ENCODE results near the gene NOP9.

Gene NOP9

DNA sequence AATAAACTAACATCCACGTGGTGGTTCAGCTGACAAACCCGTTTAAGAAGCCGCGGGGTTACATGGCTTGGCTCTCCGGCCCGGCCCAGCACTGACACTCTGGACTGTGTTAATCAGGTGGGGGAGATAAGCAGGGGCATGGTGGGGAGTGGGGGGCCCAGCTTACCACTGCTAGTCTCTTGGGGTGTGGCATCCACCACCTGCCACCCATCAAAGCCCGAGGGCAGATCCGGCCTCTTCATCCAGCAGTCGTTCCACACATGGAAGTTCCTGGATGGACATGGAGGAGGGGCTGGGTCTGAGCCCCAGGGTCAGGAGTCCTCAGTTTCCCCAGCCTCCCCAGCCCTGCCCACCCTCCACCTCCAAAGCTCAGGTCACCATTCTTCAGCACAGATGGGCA, 41.5 kb upstream of the NOP9 start:
- Histone ChIP-seq H3K27me3 (ENCODE audit: insufficient read depth, low read length, poor library complexity, severe bottlenecking) (no peaks in the 10 kb centered on the region), H2AFZ (ENCODE audit: low read length) (no peak overlapping the region), H3F3A (ENCODE audit: low read depth) (no peaks in the 10 kb centered on the region), H3K36me3 (ENCODE audit: insufficient read depth, low read length) (no peaks in the 10 kb centered on the region), H3K9me3 (ENCODE audit: insufficient read depth, low read depth, low read length) (no peaks in the 10 kb centered on the region), H3K4me3 (ENCODE audit: low read length, poor library complexity, severe bottlenecking) (no peak overlapping the region), H3K9me2 (replicated peaks; ENCODE audit: low read depth, low read length) (no peaks in the 10 kb centered on the region), H3K4me2 (ENCODE audit: low read depth, low read length, poor library complexity, severe bottlenecking) (no peak overlapping the region), H4K20me1 (ENCODE audit: insufficient read depth, low read length, poor library complexity, severe bottlenecking) (no peaks in the 10 kb centered on the region), H3K9ac (ENCODE audit: low read depth, low read length, poor library complexity, severe bottlenecking) (no peak overlapping the region), H3K79me2 (ENCODE audit: insufficient read depth, low read length) (no peaks in the 10 kb centered on the region), H3K4me1 (ENCODE audit: insufficient read depth, low read length, poor library complexity, severe bottlenecking) (no peaks in the 10 kb centered on the region)
- TF ChIP-seq EZH2phosphoT487 (IDR thresholded peaks at IDR 0.05; ENCODE audit: borderline replicate concordance): no peak
- TF ChIP-seq, protein P1, sequence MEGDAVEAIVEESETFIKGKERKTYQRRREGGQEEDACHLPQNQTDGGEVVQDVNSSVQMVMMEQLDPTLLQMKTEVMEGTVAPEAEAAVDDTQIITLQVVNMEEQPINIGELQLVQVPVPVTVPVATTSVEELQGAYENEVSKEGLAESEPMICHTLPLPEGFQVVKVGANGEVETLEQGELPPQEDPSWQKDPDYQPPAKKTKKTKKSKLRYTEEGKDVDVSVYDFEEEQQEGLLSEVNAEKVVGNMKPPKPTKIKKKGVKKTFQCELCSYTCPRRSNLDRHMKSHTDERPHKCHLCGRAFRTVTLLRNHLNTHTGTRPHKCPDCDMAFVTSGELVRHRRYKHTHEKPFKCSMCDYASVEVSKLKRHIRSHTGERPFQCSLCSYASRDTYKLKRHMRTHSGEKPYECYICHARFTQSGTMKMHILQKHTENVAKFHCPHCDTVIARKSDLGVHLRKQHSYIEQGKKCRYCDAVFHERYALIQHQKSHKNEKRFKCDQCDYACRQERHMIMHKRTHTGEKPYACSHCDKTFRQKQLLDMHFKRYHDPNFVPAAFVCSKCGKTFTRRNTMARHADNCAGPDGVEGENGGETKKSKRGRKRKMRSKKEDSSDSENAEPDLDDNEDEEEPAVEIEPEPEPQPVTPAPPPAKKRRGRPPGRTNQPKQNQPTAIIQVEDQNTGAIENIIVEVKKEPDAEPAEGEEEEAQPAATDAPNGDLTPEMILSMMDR (conservative IDR thresholded peaks at IDR 0.05; ENCODE audit: low read length): no peak

DNA sequence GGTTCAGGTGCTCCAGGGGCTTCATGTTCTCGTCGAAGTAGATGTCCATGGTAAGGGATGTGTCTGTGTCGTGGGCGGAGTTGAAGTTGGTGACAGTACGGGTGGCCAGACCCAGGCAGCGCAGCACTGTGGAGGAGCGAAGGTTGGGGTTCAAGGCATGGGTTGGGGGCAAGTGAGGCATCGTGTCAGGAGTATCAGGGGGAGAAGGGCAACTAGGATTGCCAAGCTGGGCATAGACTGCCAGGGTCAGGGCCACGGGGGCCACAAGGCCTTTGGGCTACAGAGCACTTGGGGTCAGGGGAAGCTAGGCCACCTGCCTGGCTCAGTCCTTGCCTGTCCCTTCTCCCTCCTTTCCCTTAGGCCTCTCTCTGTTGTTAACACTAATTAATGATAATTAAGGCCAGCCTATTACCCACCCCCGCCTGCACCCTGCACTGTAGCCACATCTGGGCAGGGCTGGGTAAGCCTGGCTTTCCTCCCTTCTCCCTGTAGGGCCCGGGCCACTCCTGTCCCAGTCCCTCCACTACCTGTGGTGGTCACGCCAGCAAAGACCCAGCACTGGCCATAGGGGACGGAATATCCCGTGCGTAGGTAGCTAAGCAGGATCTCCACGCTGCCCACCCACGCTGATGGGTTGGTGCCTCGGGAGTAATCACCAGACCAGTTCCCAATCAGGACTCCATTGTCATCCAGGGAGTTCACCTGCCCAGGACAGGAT, 40.9 kb upstream of the NOP9 start:
- Histone ChIP-seq H3K4me1 (ENCODE audit: insufficient read depth, low read length, poor library complexity, severe bottlenecking) (no peaks in the 10 kb centered on the region), H3K9me2 (replicated peaks; ENCODE audit: low read depth, low read length) (no peaks in the 10 kb centered on the region), H3K9ac (ENCODE audit: low read depth, low read length, poor library complexity, severe bottlenecking) (no peak overlapping the region), H3K79me2 (ENCODE audit: insufficient read depth, low read length) (no peaks in the 10 kb centered on the region), H2AFZ (ENCODE audit: low read length) (no peak overlapping the region), H3K36me3 (ENCODE audit: insufficient read depth, low read length) (no peaks in the 10 kb centered on the region), H3K27me3 (ENCODE audit: insufficient read depth, low read length, poor library complexity, severe bottlenecking) (no peaks in the 10 kb centered on the region), H3F3A (ENCODE audit: low read depth) (no peaks in the 10 kb centered on the region), H4K20me1 (ENCODE audit: insufficient read depth, low read length, poor library complexity, severe bottlenecking) (no peaks in the 10 kb centered on the region), H3K4me3 (ENCODE audit: low read length, poor library complexity, severe bottlenecking) (no peak overlapping the region), H3K4me2 (ENCODE audit: low read depth, low read length, poor library complexity, severe bottlenecking) (no peak overlapping the region), H3K9me3 (ENCODE audit: insufficient read depth, low read depth, low read length) (no peaks in the 10 kb centered on the region)
- TF ChIP-seq, protein P1 (conservative IDR thresholded peaks at IDR 0.05; ENCODE audit: low read length): no peak
- no peak for TF ChIP-seq EZH2phosphoT487 (IDR thresholded peaks at IDR 0.05; ENCODE audit: borderline replicate concordance)

DNA sequence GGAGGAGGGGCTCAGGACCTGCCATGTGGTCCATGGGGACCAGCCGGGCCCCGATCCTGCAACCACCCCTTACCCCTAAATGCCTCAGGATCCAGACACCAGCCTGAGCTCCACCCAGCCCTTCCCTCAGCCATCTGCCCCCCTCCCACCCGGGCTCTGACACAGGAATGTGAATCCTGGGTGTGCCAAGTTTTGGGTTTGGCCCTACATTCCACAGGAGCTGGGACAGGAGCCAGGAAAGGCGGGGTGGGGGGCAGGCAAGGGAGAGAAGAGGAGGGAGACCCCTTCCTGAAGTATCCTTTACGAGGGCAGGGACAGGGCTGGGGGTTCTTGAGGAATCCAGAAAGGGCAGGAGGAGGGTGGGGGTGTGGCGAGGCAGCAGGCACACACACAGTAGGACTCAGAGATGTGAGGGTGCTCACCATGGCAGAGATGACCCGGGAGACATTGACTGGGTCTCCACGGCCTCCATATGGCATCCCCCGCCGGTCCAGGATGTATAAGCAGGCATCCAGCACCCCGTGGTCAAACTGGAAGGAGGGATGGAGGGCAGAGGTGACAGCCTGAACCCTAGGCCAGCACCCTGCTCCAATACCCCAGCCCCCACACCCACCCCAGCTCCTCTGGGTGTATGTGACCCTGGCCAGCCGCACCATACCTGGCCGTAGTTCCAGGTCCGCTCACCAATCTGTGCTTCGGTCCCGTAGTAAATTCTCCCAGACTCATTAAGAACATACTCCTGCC, 40.2 kb upstream of the NOP9 start:
- Histone ChIP-seq H3K27me3 (ENCODE audit: insufficient read depth, low read length, poor library complexity, severe bottlenecking) (no peaks in the 10 kb centered on the region), H3K4me3 (ENCODE audit: low read length, poor library complexity, severe bottlenecking) (no peak overlapping the region), H4K20me1 (ENCODE audit: insufficient read depth, low read length, poor library complexity, severe bottlenecking) (no peaks in the 10 kb centered on the region), H2AFZ (ENCODE audit: low read length) (no peak overlapping the region), H3K9me2 (replicated peaks; ENCODE audit: low read depth, low read length) (no peaks in the 10 kb centered on the region), H3K4me1 (ENCODE audit: insufficient read depth, low read length, poor library complexity, severe bottlenecking) (no peaks in the 10 kb centered on the region), H3K36me3 (ENCODE audit: insufficient read depth, low read length) (no peaks in the 10 kb centered on the region), H3K9me3 (ENCODE audit: insufficient read depth, low read depth, low read length) (no peaks in the 10 kb centered on the region), H3K79me2 (ENCODE audit: insufficient read depth, low read length) (no peaks in the 10 kb centered on the region), H3K9ac (ENCODE audit: low read depth, low read length, poor library complexity, severe bottlenecking) (no peak overlapping the region), H3K4me2 (ENCODE audit: low read depth, low read length, poor library complexity, severe bottlenecking) (no peak overlapping the region), H3F3A (ENCODE audit: low read depth) (no peaks in the 10 kb centered on the region)
- TF ChIP-seq EZH2phosphoT487 (IDR thresholded peaks at IDR 0.05; ENCODE audit: borderline replicate concordance): no peak
- TF ChIP-seq, protein P1 (conservative IDR thresholded peaks at IDR 0.05; ENCODE audit: low read length): no peak
